ENCODE results near the gene PPP1R13B.

GRCh38 chr14:103706551-103707328 lies 140.6 kb downstream of the PPP1R13B start:
- TF ChIP-seq EZH2phosphoT487 (IDR thresholded peaks at IDR 0.05; ENCODE audit: low read depth, severe bottlenecking, unreplicated experiment) (no peak), EZH2 (IDR thresholded peaks at IDR 0.05; ENCODE audit: borderline replicate concordance) (no peak), CTCF (IDR thresholded peaks at IDR 0.05; ENCODE audit: poor library complexity) (no peak)
